Natural killer cell (primary cell): ENCODE data around the gene COLQ. TPM values are rescaled to one million over a fixed set of nuclear protein-coding genes. Genes with fewer than 3 reads are reported as not detected.

Source experiments
- ATAC-seq, 3 donors: fragments of 150-1000 bp in 2 of 3; fragments of 200-7000 bp in 1 of 3; cut with Tn5 transposase; 1 replicate in 1 of 3; 2 replicates in 2 of 3; pipeline ENCODE4 v1.10.0; 2021; ENCODE audit warnings: mild to moderate bottlenecking in 2 of 3, moderate library complexity in 2 of 3
- DNase-seq, 2 donors: peaks; one replicate each; pipeline versions ENCODE4 v3.0.0 to v3.0.0-alpha.2; 2013 to 2021; ENCODE audit warnings: mixed read lengths in 1 of 2
- H3K27ac ChIP-seq: one replicate; pipeline ENCODE4 v1.5.1; 2013; ENCODE audit warnings: mild to moderate bottlenecking, low read length
- H3K27me3 ChIP-seq: one replicate; pipeline ENCODE4 v1.6.1; 2013; ENCODE audit warnings: low read length; ENCODE audit not compliant: control insufficient read depth, insufficient read depth
- H3K36me3 ChIP-seq: one replicate; pipeline ENCODE4 v1.6.1; 2013; ENCODE audit warnings: low read length; ENCODE audit not compliant: control insufficient read depth, insufficient read depth
- H3K4me1 ChIP-seq: one replicate; pipeline ENCODE4 v1.6.1; 2013; ENCODE audit warnings: low read length; ENCODE audit not compliant: control insufficient read depth, insufficient read depth
- H3K4me3 ChIP-seq: one replicate; pipeline ENCODE4 v1.5.1; 2013; ENCODE audit warnings: low read length
- H3K9me3 ChIP-seq: one replicate; pipeline ENCODE4 v1.6.1; 2013; ENCODE audit warnings: low read length; ENCODE audit not compliant: control insufficient read depth, insufficient read depth
- H3K27ac Mint-ChIP-seq, 2 donors: one replicate each; pipeline ENCODE4 v1.8.0; 2022; ENCODE audit warnings: mild to moderate bottlenecking in 2 of 2, mixed read lengths in 2 of 2, moderate library complexity in 1 of 2
- H3K27me3 Mint-ChIP-seq, 2 donors: one replicate each; pipeline ENCODE4 v1.8.0; 2022; ENCODE audit warnings: low read depth in 2 of 2, mixed read lengths in 2 of 2
- H3K36me3 Mint-ChIP-seq: one replicate; pipeline ENCODE4 v1.8.0; 2022; ENCODE audit warnings: mixed read lengths
- H3K4me1 Mint-ChIP-seq, 2 donors: one replicate each; pipeline ENCODE4 v1.8.0; 2022; ENCODE audit warnings: mixed read lengths in 2 of 2
- H3K4me3 Mint-ChIP-seq: one replicate; pipeline ENCODE4 v1.8.0; 2022; ENCODE audit warnings: mild to moderate bottlenecking, moderate library complexity, mixed read lengths
- H3K9me3 Mint-ChIP-seq, 2 donors: one replicate each; pipeline ENCODE4 v1.8.0; 2022; ENCODE audit warnings: mixed read lengths in 2 of 2
- WGBS: methylation state at CpG from one replicate; pipeline ENCODE4 v1.1.7; 2013; ENCODE audit warnings: missing lambda C conversion rate; ENCODE audit not compliant: insufficient coverage; 5-methylcytosine and 5-hydroxymethylcytosine counted together
- intact Hi-C: fragments of 100-400 bp; cut with micrococcal nuclease; formaldehyde crosslinking; loops from one replicate; pipeline ENCODE4 v1.14.2; 2022
- total RNA-seq, 4 donors: library from RNA; stranded (reverse); fragments of 120-200 nt in 1 of 4; gene quantifications; one replicate each; pipeline versions ENCODE4 v1.2.3 to v1.2.4, GENCODE V29; 2013 to 2022
- TF ChIP-seq, protein P1 (sequence below): fragments of 200-600 bp; IDR thresholded peaks from one replicate; pipeline ENCODE4 v1.8.0; 2022; ENCODE audit warnings: antibody characterized with exemption

The COLQ gene
- total RNA-seq, 3 donors from 2014 or later (not counting 1 experiment from before 2014, with no cell fraction given), result 37.7 to 60.7 (median 55.8) TPM

DNA sequence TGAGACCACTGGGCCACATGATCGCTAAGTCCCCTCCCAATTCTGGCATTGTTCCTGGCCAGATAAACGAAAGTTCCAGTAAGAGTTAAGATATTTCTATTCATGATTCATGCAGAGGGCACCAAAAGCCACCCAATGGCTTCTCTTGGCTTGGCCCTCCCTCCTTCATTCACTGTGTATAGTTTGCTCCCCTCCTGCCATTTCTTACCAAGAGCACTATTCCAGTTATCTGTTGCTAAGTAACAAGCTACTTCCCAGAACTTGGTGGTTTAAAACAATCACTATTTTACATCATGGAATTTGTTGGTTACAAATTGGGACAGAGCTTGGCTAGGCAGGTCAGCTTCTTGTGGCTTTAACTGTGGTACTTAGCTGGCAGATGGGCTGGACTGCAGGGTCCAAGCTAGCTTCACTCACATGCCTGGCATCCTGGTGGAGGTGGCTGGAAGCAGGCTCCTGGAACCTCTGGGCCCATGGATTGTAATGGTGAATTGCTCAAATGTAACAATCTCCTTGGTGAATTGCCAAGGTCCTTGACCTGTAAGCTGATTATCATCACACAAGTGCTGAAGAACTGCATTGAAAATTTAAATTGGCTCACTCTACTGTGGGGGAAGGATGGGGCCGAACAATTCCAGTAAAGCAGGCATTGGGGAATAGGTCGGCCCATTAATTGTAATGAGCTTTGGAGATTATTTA, 77.5 kb downstream of the COLQ start:
- Histone ChIP-seq H3K27me3 (no peaks in the 10 kb centered on the region), H3K27ac (no peak overlapping the region), H3K4me3 (no peak overlapping the region), H3K36me3 (peaks cover 56% of the 10 kb centered on the region), H3K4me1 (peaks cover 20% of the 10 kb centered on the region), H3K9me3 (no peaks in the 10 kb centered on the region)
- Mint-ChIP-seq H3K36me3 (peaks cover 6% of the 10 kb centered on the region), H3K9me3 (no peaks in the 10 kb centered on the region), H3K4me1 (peaks cover 32% of the 10 kb centered on the region in 2 donors), H3K4me3 (no peak overlapping the region), H3K27me3 (no peaks in the 10 kb centered on the region), H3K27ac (peak overlapping the region in 1 of 2 donors; percentile 23)
- TF ChIP-seq, protein P1, sequence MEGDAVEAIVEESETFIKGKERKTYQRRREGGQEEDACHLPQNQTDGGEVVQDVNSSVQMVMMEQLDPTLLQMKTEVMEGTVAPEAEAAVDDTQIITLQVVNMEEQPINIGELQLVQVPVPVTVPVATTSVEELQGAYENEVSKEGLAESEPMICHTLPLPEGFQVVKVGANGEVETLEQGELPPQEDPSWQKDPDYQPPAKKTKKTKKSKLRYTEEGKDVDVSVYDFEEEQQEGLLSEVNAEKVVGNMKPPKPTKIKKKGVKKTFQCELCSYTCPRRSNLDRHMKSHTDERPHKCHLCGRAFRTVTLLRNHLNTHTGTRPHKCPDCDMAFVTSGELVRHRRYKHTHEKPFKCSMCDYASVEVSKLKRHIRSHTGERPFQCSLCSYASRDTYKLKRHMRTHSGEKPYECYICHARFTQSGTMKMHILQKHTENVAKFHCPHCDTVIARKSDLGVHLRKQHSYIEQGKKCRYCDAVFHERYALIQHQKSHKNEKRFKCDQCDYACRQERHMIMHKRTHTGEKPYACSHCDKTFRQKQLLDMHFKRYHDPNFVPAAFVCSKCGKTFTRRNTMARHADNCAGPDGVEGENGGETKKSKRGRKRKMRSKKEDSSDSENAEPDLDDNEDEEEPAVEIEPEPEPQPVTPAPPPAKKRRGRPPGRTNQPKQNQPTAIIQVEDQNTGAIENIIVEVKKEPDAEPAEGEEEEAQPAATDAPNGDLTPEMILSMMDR, result no peak
- ATAC-seq, result no peak
- intact Hi-C loops, result loop anchor here (5.0 kb wide), 1 partner anchor 113 kb away; no protein-coding TSS in a partner anchor
- no peak for DNase-seq
- WGBS, result 94% methylated on average over 4 of the region's 4 CpGs

DNA sequence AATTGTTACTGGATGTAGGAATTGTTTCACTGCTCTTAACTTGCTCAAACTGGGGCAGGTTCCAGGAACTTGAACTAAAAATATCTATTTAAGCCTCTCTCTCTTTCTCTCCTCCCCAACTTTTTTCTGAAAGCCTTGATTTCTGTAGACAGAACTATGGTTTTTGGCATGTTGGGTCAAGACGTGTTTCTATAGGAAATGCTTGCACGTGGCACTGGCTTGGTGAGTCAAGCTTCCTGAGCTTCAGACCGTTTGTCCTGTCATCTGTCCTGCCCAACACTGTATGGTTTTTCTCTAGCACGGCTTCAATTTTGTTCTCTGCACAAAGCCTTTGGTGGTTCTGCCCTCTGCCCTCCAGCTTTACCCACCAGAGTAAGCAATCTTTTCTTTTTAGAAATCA, 80.6 kb downstream of the COLQ start:
- peak overlapping the region; percentile 7 for H3K4me3 Mint-ChIP-seq
- peaks cover 79% of the 10 kb centered on the region for H3K36me3 ChIP-seq
- no peaks in the 10 kb centered on the region for H3K9me3 Mint-ChIP-seq
- no peak for DNase-seq
- H3K4me1 Mint-ChIP-seq, result peaks cover 38 to 39% of the 10 kb centered on the region in 2 donors
- H3K27me3 Mint-ChIP-seq, result no peaks in the 10 kb centered on the region
- H3K36me3 Mint-ChIP-seq, result peaks cover 12% of the 10 kb centered on the region
- ATAC-seq, result peak; percentile 49 to 69 (median 61)
- no peaks in the 10 kb centered on the region for H3K9me3 ChIP-seq
- WGBS, result 17% methylated on average over 4 of the region's 4 CpGs
- peak overlapping the region; percentile 76 to 82 for H3K27ac Mint-ChIP-seq
- TF ChIP-seq, protein P1, result no peak
- peak overlapping the region; percentile 19 for H3K27ac ChIP-seq
- no peaks in the 10 kb centered on the region for H3K27me3 ChIP-seq
- H3K4me1 ChIP-seq, result peaks cover 20% of the 10 kb centered on the region
- intact Hi-C loops, result loop anchor here (5.0 kb wide), 1 partner anchor 116 kb away; no protein-coding TSS in a partner anchor
- H3K4me3 ChIP-seq, result no peak overlapping the region

GRCh38 chr3:15439476-15439875, 82.0 kb downstream of the COLQ start:
- H3K4me3 Mint-ChIP-seq, result no peak overlapping the region
- no peaks in the 10 kb centered on the region for H3K27me3 Mint-ChIP-seq
- H3K4me1 Mint-ChIP-seq, result peaks cover 38 to 39% of the 10 kb centered on the region in 2 donors
- no peaks in the 10 kb centered on the region for H3K9me3 Mint-ChIP-seq
- intact Hi-C loops, result no loop called here
- DNase-seq (no peak), ATAC-seq (peak in 2 of 3 donors; percentile 48 to 49)
- TF ChIP-seq, protein P1, result no peak
- H3K36me3 ChIP-seq, result peaks cover 89% of the 10 kb centered on the region
- H3K27ac ChIP-seq, result peak overlapping the region; percentile 9
- peaks cover 13% of the 10 kb centered on the region for H3K36me3 Mint-ChIP-seq
- H3K9me3 ChIP-seq, result no peaks in the 10 kb centered on the region
- H3K27ac Mint-ChIP-seq, result peak overlapping the region; percentile 76 to 82
- peaks cover 20% of the 10 kb centered on the region for H3K4me1 ChIP-seq
- H3K4me3 ChIP-seq, result no peak overlapping the region
- H3K27me3 ChIP-seq, result no peaks in the 10 kb centered on the region
